GM23338 (cell line): ENCODE measurements around the gene NCCRP1. TPM values are rescaled to one million over a fixed set of nuclear protein-coding genes. Genes with fewer than 3 reads are reported as not detected.

ENCODE experiments used
- ATAC-seq: fragments of 200-7000 bp; cut with Tn5 transposase; 3 replicates; pipeline ENCODE4 v1.9.1; 2020
- DNase-seq: peaks from one replicate; pipeline ENCODE4 v3.0.0-alpha.2; 2015; ENCODE audit warnings: low spot score
- H2AFZ ChIP-seq: fragments of 200-600 bp; sonication (generic); 2 replicates; pipeline ENCODE4 v1.8.0; 2016; ENCODE audit warnings: antibody characterized with exemption, mild to moderate bottlenecking, moderate library complexity
- H3F3A ChIP-seq: fragments of 200-600 bp; sonication (generic); replicated peaks from 2 replicates; pipeline ENCODE4 v1.8.0; 2017; ENCODE audit warnings: antibody characterized with exemption, mixed run types, low read depth
- H3K27ac ChIP-seq: fragments of 200-600 bp; sonication (generic); 2 replicates; pipeline ENCODE4 v1.6.1; 2016; ENCODE audit warnings: low read depth
- H3K27me3 ChIP-seq: fragments of 200-600 bp; sonication (generic); 2 replicates; pipeline ENCODE4 v1.8.0; 2016; ENCODE audit warnings: mild to moderate bottlenecking, mixed run types, moderate library complexity; ENCODE audit not compliant: insufficient read depth
- H3K36me3 ChIP-seq: fragments of 200-600 bp; sonication (generic); 2 replicates; pipeline ENCODE4 v1.8.0; 2016; ENCODE audit warnings: mild to moderate bottlenecking; ENCODE audit not compliant: insufficient read depth
- H3K4me1 ChIP-seq: fragments of 200-600 bp; sonication (generic); 2 replicates; pipeline ENCODE4 v1.8.0; 2016; ENCODE audit warnings: mild to moderate bottlenecking, moderate library complexity; ENCODE audit not compliant: insufficient read depth
- H3K4me2 ChIP-seq: fragments of 200-600 bp; sonication (generic); 2 replicates; pipeline ENCODE4 v1.7.1; 2017; ENCODE audit warnings: mixed run types
- H3K4me3 ChIP-seq: fragments of 200-600 bp; sonication (generic); 2 replicates; pipeline ENCODE4 v1.6.1; 2016; ENCODE audit warnings: mixed run types
- H3K79me2 ChIP-seq: fragments of 200-600 bp; sonication (generic); replicated peaks from 2 replicates; pipeline ENCODE4 v1.8.0; 2017; ENCODE audit warnings: mild to moderate bottlenecking; ENCODE audit not compliant: insufficient read depth
- H3K9me2 ChIP-seq: fragments of 200-600 bp; sonication (generic); 2 replicates; pipeline ENCODE4 v1.8.0; 2017; ENCODE audit not compliant: insufficient read depth
- H4K20me1 ChIP-seq: fragments of 200-600 bp; sonication (generic); replicated peaks from 2 replicates; pipeline ENCODE4 v1.8.0; 2017; ENCODE audit warnings: mild to moderate bottlenecking; ENCODE audit not compliant: insufficient read depth
- H3K27ac Mint-ChIP-seq: 2 replicates; pipeline ENCODE4 v1.8.0; 2020; ENCODE audit warnings: inconsistent platforms, mild to moderate bottlenecking, moderate library complexity, mixed read lengths
- H3K27me3 Mint-ChIP-seq: 3 replicates; pipeline ENCODE4 v1.8.0; 2022; ENCODE audit warnings: low read depth, mild to moderate bottlenecking, moderate library complexity, mixed read lengths, inconsistent platforms; ENCODE audit not compliant: insufficient read depth, poor library complexity
- H3K36me3 Mint-ChIP-seq: 3 replicates; pipeline ENCODE4 v1.8.0; 2021; ENCODE audit warnings: low read depth, mild to moderate bottlenecking, inconsistent platforms, moderate library complexity, mixed read lengths
- H3K4me1 Mint-ChIP-seq: 3 replicates; pipeline ENCODE4 v1.8.0; 2020; ENCODE audit warnings: mild to moderate bottlenecking, inconsistent platforms, mixed read lengths
- H3K4me3 Mint-ChIP-seq: 3 replicates; pipeline ENCODE4 v1.8.0; 2021; ENCODE audit warnings: moderate library complexity, mild to moderate bottlenecking, inconsistent platforms, mixed read lengths
- H3K9me3 Mint-ChIP-seq: 3 replicates; pipeline ENCODE4 v1.8.0; 2020; ENCODE audit warnings: moderate library complexity, mild to moderate bottlenecking, inconsistent platforms, mixed read lengths
- CREB1 ChIP-seq: fragments of 250-450 bp; sonication (Bioruptor Pico); IDR thresholded peaks from 2 replicates; pipeline ENCODE4 v1.5.0; 2020; ENCODE audit warnings: low read depth, mild to moderate bottlenecking, moderate library complexity
- CTCF ChIP-seq, 2 experiments: fragments of 200-600 bp in 1 of 2; sonication (generic) in 1 of 2; conservative IDR thresholded peaks; 2 replicates each; pipeline versions ENCODE4 v1.5.1 to v1.6.1; 2016 to 2017; ENCODE audit warnings: antibody characterized with exemption in 2 of 2, low read depth in 2 of 2, mild to moderate bottlenecking in 2 of 2, moderate library complexity in 1 of 2
- ETS1 ChIP-seq: IDR thresholded peaks from 2 replicates; pipeline ENCODE4 v1.6.1; 2016; ENCODE audit warnings: antibody characterized with exemption
- EZH2 ChIP-seq: fragments of 200-600 bp; sonication (generic); IDR thresholded peaks from one replicate; pipeline ENCODE4 v1.8.0; 2017; ENCODE audit warnings: antibody characterized with exemption, mild to moderate bottlenecking, low read depth; ENCODE audit not compliant: unreplicated experiment
- EZH2phosphoT487 ChIP-seq: fragments of 200-600 bp; sonication (generic); IDR thresholded peaks from one replicate; pipeline ENCODE4 v1.8.1; 2018; ENCODE audit warnings: antibody characterized with exemption; ENCODE audit not compliant: unreplicated experiment
- JUNB ChIP-seq: IDR thresholded peaks from one replicate; pipeline ENCODE4 v1.6.1; 2016; ENCODE audit warnings: antibody characterized with exemption; ENCODE audit not compliant: unreplicated experiment
- NANOG ChIP-seq: IDR thresholded peaks from 2 replicates; pipeline ENCODE4 v1.6.1; 2016; ENCODE audit warnings: antibody characterized with exemption, borderline replicate concordance
- POLR2AphosphoS5 ChIP-seq: IDR thresholded peaks from 2 replicates; pipeline ENCODE4 v1.6.1; 2016; ENCODE audit warnings: antibody characterized with exemption, low read depth
- REST ChIP-seq: IDR thresholded peaks from one replicate; pipeline ENCODE4 v1.6.1; 2018; ENCODE audit warnings: antibody characterized with exemption; ENCODE audit not compliant: unreplicated experiment
- STAT1 ChIP-seq: IDR thresholded peaks from one replicate; pipeline ENCODE4 v1.6.1; 2016; ENCODE audit warnings: antibody characterized with exemption; ENCODE audit not compliant: unreplicated experiment
- ZNF114 ChIP-seq: fragments of 250-450 bp; sonication (Bioruptor Pico); IDR thresholded peaks from 2 replicates; pipeline ENCODE4 v1.5.0; 2020; ENCODE audit warnings: mild to moderate bottlenecking, moderate library complexity
- ZNF331 ChIP-seq: fragments of 250-450 bp; sonication (Bioruptor Pico); IDR thresholded peaks from 2 replicates; pipeline ENCODE4 v1.5.0; 2020; ENCODE audit warnings: low read depth, mild to moderate bottlenecking, moderate library complexity
- polyA plus RNA-seq: library from polyadenylated mRNA; unstranded; fragments of >200 nt; fragmentation: Nextera tagmentation; extraction: Ambion mirVana; gene quantifications from 2 replicates; pipeline ENCODE4 v1.2.1, GENCODE V29; 2016
- total RNA-seq: library from RNA; depleted of rRNA; stranded (reverse); fragments of >200 nt; shearing (Covaris generic); gene quantifications from 2 replicates; pipeline ENCODE4 v1.2.3, GENCODE V29; 2014

Gene NCCRP1
- total and polyA plus RNA-seq, 2 experiments from 2014 or later, result 3.6 to 6.2 TPM

- TF ChIP-seq REST (no peak), JUNB (no peak), ZNF331 (no peak), NANOG (no peak), CREB1 (CRISPR knock-in tag) (no peak), EZH2phosphoT487 (no peak), ZNF114 (CRISPR knock-in tag) (no peak), EZH2 (no peak), CTCF (conservative IDR thresholded peaks at IDR 0.05; ENCODE audit: low read depth in 2 of 2) (no peak), POLR2AphosphoS5 (no peak), STAT1 (no peak), ETS1 (no peak)
These were observed 20.3 kb downstream of the NCCRP1 start (continued) for GRCh38 chr19:39217094-39217493.

GRCh38 chr19:39218230-39219007 is 21.7 kb downstream of the NCCRP1 start:
- peaks cover 5% of the 10 kb centered on the region for H3K27me3 Mint-ChIP-seq
- Histone ChIP-seq H3K36me3 (no peaks in the 10 kb centered on the region), H3K4me3 (no peak overlapping the region), H3K4me2 (no peak overlapping the region), H3F3A (no peaks in the 10 kb centered on the region), H3K79me2 (no peaks in the 10 kb centered on the region), H3K9me2 (no peaks in the 10 kb centered on the region), H4K20me1 (no peaks in the 10 kb centered on the region), H3K4me1 (no peaks in the 10 kb centered on the region), H3K27me3 (no peaks in the 10 kb centered on the region), H2AFZ (no peak overlapping the region), H3K27ac (no peak overlapping the region)
- DNase-seq, result no peak
- no peaks in the 10 kb centered on the region for H3K4me1 Mint-ChIP-seq
- no peak for ATAC-seq
- no peak overlapping the region for H3K4me3 Mint-ChIP-seq
- H3K36me3 Mint-ChIP-seq, result no peaks in the 10 kb centered on the region
- H3K9me3 Mint-ChIP-seq, result peaks cover 12% of the 10 kb centered on the region
- H3K27ac Mint-ChIP-seq, result no peak overlapping the region
- TF ChIP-seq NANOG, result no peak
- no peak for TF ChIP-seq ZNF331
- no peak for TF ChIP-seq JUNB
- TF ChIP-seq CTCF (conservative IDR thresholded peaks at IDR 0.05; ENCODE audit: low read depth in 2 of 2), result no peak
- TF ChIP-seq STAT1, result no peak
- no peak for TF ChIP-seq POLR2AphosphoS5
- TF ChIP-seq REST, result no peak
- no peak for TF ChIP-seq EZH2phosphoT487
